ENCODE data around the gene MTHFSD.

MTHFSD gene

GRCh38 chr16:86530251-86531190 lies 24.5 kb downstream of the MTHFSD start:
- no peak for DNase-seq (ENCODE audit: low read depth in 4 of 4, low spot score in 1 of 4)

GRCh38 chr16:86529160-86529559 lies 25.9 kb downstream of the MTHFSD start:
- no peak for DNase-seq (ENCODE audit: low read depth in 4 of 4, low spot score in 1 of 4)

- DNase-seq (ENCODE audit: low read depth in 4 of 4, low spot score in 1 of 4), result no peak
Observed at GRCh38 chr16:86528061-86528929, 26.7 kb downstream of the MTHFSD start.

DNA sequence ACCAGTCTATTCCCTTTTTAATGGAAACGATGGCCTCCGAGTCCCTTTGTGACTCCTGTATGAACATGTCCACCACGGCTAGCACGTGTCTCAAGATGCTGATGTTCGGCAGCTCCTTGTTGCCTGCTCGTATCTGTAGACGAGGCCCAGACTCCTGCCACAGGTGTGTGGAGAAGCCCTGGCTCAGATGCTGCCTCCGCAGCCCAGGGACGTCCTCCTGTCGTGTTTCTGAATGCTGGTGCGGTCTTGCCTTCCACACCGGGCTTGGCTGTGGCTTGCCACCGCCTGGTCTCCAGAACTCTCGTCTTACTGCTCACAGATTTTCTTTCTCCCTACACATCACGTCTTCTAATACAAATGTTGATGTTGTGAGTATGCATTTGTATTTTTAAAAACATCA lies 27.7 kb downstream of the MTHFSD start:
- no peak for DNase-seq (ENCODE audit: low read depth in 4 of 4, low spot score in 1 of 4)

DNA sequence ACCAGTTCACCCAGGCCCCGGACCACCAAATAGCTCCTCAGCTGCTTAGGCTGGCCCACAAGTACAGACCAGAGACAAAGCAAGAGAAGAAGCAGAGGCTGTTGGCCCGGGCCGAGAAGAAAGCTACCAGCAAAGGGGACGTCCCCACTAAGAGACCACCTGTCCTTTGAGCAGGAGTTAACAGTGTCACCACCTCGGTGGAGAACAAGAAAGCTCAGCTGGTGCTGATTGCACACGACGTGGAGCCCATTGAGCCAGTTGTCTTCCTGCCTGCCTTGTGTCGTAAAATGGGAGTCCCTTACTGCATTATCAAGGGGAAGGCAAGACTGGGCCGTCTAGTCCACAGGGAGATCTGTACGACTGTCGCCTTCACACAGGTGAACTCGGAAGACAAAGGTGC lies 29.3 kb downstream of the MTHFSD start:
- DNase-seq (ENCODE audit: low read depth in 4 of 4, low spot score in 1 of 4), result no peak

DNA sequence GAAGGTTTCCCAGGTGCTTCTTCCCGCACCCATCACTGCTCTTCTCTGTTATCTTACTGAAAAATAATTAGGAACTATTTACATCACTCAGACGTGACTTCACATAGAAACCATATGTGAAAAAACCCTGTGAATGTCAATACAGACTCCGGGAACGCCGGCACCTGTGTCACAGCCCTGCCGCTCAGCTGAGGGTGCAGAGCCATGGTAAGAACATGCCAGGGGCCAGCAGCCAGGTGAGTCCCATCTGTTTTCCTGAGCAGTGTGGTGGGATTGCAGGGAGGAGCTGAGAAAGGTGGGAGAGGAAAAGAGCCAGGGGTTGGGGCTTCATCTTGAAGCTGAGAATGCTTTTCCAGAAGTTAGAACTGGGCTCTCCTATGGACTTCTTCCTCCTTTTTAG lies 31.0 kb downstream of the MTHFSD start:
- DNase-seq (ENCODE audit: low read depth in 4 of 4, low spot score in 1 of 4), result no peak

- no peak for DNase-seq (ENCODE audit: low read depth in 4 of 4, low spot score in 1 of 4)
Observed at GRCh38 chr16:86523166-86523740, 31.8 kb downstream of the MTHFSD start.

GRCh38 chr16:86522634-86523033 lies 32.4 kb downstream of the MTHFSD start:
- DNase-seq (ENCODE audit: low read depth in 4 of 4, low spot score in 1 of 4), result no peak

DNA sequence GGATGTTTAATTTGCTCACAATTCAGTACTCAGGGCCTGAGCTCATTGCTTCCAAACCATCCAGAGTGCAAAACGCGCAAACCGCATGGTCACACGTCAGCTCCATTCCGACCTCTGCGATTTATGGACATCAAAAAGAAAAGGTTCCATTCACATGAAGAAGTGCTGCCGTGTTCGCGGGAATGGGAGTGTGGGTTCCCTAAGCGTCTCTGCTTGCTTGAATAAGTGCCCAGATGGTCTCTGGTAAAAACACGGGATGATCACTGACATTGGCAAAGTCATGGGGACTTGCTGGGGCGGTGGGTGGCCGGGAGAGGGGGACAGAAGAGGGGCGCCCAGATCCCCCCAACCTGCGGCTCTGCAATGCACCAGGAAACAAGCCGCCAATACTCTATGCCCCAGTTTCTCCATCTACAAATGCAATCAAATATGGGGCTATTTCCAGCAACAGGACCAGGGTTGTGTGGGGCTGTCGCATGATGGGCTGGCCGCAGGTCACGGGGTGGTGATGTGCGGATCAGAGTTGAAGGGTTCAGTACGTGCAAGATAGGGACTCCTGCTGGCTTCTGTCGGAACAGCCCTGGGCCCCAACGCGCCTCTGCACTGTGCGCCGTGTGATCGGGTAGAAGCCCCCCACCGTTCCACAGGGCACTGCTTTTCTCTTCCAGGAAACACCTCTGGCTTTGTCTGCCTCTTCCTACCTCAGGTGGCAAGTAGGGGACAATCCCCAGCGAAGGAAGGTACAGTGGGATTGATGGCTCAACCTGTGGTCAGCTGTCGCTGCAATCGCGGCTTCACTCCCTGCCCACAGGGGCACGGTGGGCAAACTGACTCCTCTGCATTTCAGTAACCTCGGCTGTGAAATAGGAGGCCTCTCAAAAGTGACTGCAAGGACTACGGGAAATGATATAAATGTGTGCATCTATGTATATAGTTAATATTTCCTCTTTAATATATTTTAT lies 33.5 kb downstream of the MTHFSD start:
- no peak for DNase-seq (ENCODE audit: low read depth in 4 of 4, low spot score in 1 of 4)

GRCh38 chr16:86520317-86521210 lies 34.5 kb downstream of the MTHFSD start:
- DNase-seq (ENCODE audit: low read depth in 4 of 4, low spot score in 1 of 4), result no peak

DNA sequence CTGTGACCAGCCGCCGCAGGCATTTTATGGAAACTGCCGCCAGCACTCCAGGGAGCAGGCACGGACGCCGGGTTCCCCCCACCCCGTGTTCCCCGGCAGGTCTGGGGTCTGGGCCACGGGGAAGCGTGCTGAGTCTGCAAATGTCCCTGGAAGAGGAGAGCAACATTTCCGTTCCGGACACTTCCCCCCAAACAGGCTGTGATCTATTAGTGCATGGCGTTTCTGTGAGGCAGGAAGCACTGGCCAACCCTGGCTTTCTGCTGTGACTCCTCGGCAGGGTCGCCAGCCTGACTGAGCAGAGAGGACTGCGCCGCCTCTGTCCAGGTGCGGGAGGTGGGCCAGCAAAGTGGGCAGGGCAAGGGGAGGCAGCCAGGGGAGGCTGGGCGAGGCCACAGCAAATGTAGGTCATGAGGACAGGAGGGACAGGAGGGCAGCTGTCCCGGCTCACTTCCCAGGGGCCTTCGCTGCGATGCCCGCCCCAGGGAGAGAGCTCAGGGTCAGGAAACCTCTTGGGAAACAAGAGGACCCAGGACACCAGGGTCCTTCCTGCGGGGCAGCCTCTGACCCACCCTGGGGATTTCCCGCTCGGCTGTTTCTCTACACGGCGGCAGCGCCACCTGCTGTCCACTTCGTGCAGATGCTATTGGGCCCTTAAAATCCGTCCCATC lies 35.3 kb downstream of the MTHFSD start:
- DNase-seq (ENCODE audit: low read depth in 4 of 4, low spot score in 1 of 4), result peak in 3 of 4 experiments; percentile 30 to 49 (median 36)

DNA sequence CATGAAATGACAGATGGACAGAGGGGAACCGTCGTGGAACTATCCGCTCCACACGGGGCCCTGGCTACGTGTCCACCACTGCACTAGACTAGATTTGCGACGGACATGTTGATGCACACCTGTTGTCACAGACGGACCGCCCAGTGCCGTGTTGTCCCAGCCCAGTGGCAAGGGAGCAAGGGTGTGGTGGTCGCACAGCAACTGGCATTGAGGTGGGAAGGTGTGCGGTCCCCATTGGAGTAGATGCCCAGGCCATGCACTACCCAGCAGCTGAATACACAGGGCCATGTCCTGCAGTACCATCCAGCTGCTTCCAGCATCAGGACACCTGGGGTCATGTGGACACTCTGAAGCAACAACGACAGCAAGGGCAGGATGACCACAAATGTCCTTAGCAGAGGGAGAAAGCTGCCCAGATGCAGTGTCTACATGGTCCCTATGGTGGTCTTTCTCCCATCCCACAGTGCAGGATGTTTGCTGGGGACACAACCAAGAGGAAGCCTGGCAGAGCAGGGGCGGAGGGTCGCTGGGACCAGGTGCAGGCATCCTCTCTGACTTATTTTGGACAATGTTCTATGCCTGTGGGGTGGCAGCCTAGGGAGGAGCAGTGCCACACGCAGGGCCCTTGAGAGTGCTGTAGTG lies 35.9 kb downstream of the MTHFSD start:
- no peak for DNase-seq (ENCODE audit: low read depth in 4 of 4, low spot score in 1 of 4)

GRCh38 chr16:86517652-86518258 lies 37.3 kb downstream of the MTHFSD start:
- no peak for DNase-seq (ENCODE audit: low read depth in 4 of 4, low spot score in 1 of 4)

- DNase-seq (ENCODE audit: low read depth in 4 of 4, low spot score in 1 of 4), result no peak
Observed at GRCh38 chr16:86517033-86517432, 38.0 kb downstream of the MTHFSD start.

DNA sequence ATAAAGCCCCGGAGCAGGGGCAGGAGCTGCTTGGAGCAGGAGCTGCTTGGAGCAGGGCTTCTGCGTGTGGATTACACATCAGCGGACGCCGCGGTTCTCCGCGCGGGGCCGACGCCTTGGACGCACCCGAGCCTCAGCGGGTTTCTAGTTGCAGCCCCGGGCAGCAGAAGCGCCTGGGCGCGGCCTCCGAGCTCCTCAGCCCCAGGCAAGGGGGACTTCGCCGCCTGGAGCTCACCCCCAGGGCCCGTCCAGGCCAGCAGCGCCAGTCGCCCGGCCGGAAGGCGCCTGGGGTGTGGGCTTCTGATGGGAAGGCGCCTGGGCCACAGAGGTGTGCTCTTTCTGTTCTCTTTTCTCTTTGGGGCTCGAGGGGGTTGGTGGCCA lies 38.4 kb downstream of the MTHFSD start:
- DNase-seq (ENCODE audit: low read depth in 4 of 4, low spot score in 1 of 4), result no peak

DNA sequence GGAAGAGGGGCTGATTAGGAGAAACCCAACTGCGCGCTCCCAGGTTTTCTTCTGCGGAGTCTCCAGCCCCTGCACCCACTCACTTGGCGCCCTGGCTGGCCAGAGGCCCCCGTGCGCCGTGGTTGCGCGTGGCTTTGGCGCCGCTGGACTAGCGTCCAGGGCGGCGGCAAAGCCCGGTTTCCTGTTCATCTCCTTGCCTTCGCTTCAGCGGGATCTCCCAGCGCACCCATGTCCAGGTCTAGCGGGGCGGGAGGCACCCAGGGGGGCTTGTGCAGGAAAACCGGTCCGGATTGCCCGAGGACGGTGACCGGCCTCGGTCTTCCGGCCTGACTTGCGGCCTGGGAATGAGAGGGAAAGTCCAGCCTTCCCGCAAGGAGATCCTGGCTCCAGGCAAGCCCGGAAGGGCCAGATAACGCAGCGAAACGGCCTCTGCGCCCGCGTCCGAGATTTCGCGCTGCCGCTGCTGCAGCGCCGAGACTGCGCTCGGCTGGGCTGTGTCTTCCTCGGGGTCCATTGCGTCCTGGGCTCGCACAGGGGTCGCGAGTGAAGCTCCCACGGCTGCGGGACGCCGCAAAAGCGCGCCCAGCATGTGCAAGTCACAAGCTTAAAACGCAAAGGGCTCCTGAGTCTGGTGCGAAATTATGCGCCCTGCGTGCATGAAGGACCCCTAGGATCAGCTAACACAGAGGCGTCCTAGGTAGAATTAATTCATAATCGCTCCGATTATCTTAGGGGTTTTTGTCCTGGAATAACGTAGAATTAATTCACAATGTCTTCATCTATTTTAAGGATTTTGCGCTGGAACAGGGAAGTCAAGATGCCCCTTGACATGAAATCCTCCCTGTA lies 39.0 kb downstream of the MTHFSD start:
- no peak for DNase-seq (ENCODE audit: low read depth in 4 of 4, low spot score in 1 of 4)

DNA sequence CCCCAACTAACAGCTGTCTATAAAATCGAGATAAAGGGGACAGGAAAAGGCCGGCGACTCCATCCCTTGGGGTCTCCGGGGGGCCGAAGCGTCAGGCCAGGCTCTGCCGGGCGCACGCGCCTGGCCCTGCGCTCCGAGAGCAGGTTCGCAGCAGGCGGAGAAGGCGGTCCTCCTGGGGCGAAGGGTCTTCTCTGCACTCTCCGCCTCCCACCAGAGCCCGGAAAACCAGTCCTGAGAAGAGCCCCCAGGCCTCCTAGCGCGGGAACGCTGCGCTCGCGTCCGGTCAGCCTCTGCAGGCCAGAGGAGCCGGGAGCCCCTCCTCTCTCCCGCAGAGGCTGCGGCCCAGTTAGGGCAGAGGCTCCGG lies 39.6 kb downstream of the MTHFSD start:
- no peak for DNase-seq (ENCODE audit: low read depth in 4 of 4, low spot score in 1 of 4)

All from stimulated activated CD4-positive, alpha-beta T cell treated with anti-CD3 and anti-CD28 coated beads, Interleukin-1b, Interleukin-23, amount 100 ng/mL, for 24 hours (primary cell).